ENCODE results near the gene TEKT5.
"Not testable (repeated sequence)": the region's sequence is repeated elsewhere in the genome, so short reads cannot be mapped to it uniquely, and the experiment has no call there.

Gene TEKT5

GRCh38 chr16:10694830-10695229, at the start of gene TEKT5:
TSS of gene TEKT5 (minus strand) at chr16:10694930. CDS start at chr16:10694873, 57 bp downstream.
- H3K4me3 ChIP-seq (replicated peaks in 1 of 2; ENCODE audit: low read depth in 2 of 2, low read length in 2 of 2), result no peak within 1 kb of the TSS
- no peak for DNase-seq (ENCODE audit: low read depth in 2 of 2)
- no peak for TF ChIP-seq CTCF (IDR thresholded peaks at IDR 0.05; ENCODE audit: low read depth, low read length)

GRCh38 chr16:10743610-10744369, 49.1 kb upstream of the TEKT5 start, which contains the start of gene NUBP1:
TSS of gene NUBP1 (plus strand) at chr16:10743842. CDS start at chr16:10743864, 22 bp downstream.
- peak; percentile 99 for DNase-seq (ENCODE audit: low read depth in 2 of 2)
- H3K4me3 ChIP-seq (replicated peaks in 1 of 2; ENCODE audit: low read depth in 2 of 2, low read length in 2 of 2), result peak within 1 kb of the TSS; percentile 63 to 73
- TF ChIP-seq CTCF (IDR thresholded peaks at IDR 0.05; ENCODE audit: low read depth, low read length), result no peak

- peak overlapping the region in 1 of 2 donors; percentile 73 for H3K4me3 ChIP-seq (replicated peaks in 1 of 2; ENCODE audit: low read depth in 2 of 2, low read length in 2 of 2)
- no peak for DNase-seq (ENCODE audit: low read depth in 2 of 2)
- no peak for TF ChIP-seq CTCF (IDR thresholded peaks at IDR 0.05; ENCODE audit: low read depth, low read length)
Observed at GRCh38 chr16:10743227-10743609, 48.5 kb upstream of the TEKT5 start.

GRCh38 chr16:10741844-10742243, 47.1 kb upstream of the TEKT5 start:
- H3K4me3 ChIP-seq (replicated peaks in 1 of 2; ENCODE audit: low read depth in 2 of 2, low read length in 2 of 2), result no peak overlapping the region
- DNase-seq (ENCODE audit: low read depth in 2 of 2), result peak in 1 of 2 donors; percentile 29
- TF ChIP-seq CTCF (IDR thresholded peaks at IDR 0.05; ENCODE audit: low read depth, low read length), result no peak

GRCh38 chr16:10741249-10741648, 46.5 kb upstream of the TEKT5 start:
- not testable (repeated sequence) for DNase-seq (ENCODE audit: low read depth in 2 of 2); H3K4me3 ChIP-seq (replicated peaks in 1 of 2; ENCODE audit: low read depth in 2 of 2, low read length in 2 of 2)

- no peak overlapping the region for H3K4me3 ChIP-seq (replicated peaks in 1 of 2; ENCODE audit: low read depth in 2 of 2, low read length in 2 of 2)
- no peak for DNase-seq (ENCODE audit: low read depth in 2 of 2)
- TF ChIP-seq CTCF (IDR thresholded peaks at IDR 0.05; ENCODE audit: low read depth, low read length), result no peak
Observed at GRCh38 chr16:10740845-10741208, 46.1 kb upstream of the TEKT5 start.

GRCh38 chr16:10740000-10740844, 45.5 kb upstream of the TEKT5 start:
- no peak for DNase-seq (ENCODE audit: low read depth in 2 of 2)
- no peak overlapping the region for H3K4me3 ChIP-seq (replicated peaks in 1 of 2; ENCODE audit: low read depth in 2 of 2, low read length in 2 of 2)
- no peak for TF ChIP-seq CTCF (IDR thresholded peaks at IDR 0.05; ENCODE audit: low read depth, low read length)
